GM12801 (cell line): ENCODE data around the gene SHROOM3.

Source experiments
- TF ChIP-seq, protein P1 (sequence below): IDR thresholded peaks from one replicate; pipeline ENCODE4 v1.5.1; 2011; ENCODE audit warnings: control low read depth; ENCODE audit not compliant: insufficient read length; ENCODE audit errors: extremely low read depth

SHROOM3 gene

DNA sequence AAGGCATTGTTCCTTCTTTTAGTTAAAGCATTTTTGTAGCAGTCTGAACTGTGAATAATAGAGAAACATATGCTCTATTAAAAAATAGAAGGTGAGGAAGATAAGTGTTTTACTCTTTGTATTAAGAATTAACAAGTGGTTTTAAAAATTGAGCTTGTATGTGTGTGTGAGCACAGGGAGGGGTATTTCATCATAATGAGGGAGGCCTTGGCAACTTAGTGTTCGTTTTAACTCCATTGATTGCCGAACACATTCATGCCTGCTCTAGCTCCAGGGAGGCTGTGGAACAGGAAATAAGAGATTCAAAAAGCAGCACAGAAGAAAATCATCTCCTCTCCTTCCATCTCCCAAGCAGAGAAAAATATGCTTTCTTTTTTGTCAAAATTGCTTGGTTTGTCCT lies 14.8 kb downstream of the SHROOM3 start:
- TF ChIP-seq, protein P1, sequence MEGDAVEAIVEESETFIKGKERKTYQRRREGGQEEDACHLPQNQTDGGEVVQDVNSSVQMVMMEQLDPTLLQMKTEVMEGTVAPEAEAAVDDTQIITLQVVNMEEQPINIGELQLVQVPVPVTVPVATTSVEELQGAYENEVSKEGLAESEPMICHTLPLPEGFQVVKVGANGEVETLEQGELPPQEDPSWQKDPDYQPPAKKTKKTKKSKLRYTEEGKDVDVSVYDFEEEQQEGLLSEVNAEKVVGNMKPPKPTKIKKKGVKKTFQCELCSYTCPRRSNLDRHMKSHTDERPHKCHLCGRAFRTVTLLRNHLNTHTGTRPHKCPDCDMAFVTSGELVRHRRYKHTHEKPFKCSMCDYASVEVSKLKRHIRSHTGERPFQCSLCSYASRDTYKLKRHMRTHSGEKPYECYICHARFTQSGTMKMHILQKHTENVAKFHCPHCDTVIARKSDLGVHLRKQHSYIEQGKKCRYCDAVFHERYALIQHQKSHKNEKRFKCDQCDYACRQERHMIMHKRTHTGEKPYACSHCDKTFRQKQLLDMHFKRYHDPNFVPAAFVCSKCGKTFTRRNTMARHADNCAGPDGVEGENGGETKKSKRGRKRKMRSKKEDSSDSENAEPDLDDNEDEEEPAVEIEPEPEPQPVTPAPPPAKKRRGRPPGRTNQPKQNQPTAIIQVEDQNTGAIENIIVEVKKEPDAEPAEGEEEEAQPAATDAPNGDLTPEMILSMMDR: no peak

DNA sequence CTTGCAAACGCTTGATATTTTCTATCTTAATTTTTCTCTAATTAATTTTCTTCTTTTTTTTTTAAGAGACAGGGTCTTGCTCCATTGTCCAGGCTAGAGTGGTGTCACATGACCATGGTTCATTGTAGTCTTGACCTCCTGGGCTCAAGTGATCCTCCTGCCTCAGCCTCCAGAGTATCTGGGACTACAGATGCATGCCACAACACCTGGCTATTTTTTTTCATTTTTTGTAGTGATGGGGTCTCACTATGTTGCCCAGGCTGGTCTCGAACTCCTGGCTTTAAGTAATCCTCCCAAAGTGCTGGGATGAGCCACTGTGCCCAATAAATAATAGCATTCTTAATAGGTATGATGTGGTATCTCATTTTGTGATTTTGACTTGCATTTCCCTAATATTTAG lies 18.2 kb downstream of the SHROOM3 start:
- TF ChIP-seq, protein P1: no peak

DNA sequence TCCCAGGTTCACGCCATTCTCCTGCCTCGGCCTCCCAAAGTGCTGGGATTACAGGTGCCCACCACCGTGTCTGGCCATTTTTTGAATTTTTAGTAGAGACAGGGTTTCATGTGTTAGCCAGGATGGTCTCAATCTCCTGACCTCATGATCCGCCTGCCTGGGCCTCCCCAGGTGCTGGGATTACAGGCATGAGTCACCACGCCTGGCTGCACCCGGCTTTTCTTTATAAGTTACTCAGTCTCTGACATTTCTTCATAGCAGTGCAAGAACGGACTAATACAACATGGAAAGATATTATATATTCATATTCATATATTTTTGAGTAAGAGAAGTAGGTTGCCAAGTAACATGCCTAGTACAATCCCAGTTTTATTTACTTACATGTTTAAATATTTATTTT lies 22.9 kb downstream of the SHROOM3 start:
- TF ChIP-seq, protein P1: no peak

DNA sequence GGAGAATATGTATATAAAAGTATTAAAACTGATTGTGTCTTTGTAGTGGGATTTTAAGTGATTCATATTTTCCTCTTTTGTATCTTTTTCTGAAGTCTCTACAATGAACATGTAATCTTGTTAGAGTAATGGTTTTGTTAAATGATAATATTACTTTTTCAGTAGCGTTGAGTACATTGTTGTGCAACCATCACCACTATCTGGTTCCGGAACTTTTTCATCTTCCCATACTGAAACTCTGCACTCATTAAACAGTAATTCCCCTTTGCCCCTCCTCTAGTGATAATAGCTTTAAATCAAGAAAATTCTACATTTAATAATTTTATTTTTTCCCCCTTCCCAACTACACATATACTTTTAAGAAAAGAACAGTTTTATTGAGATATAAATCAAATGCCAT lies 23.3 kb downstream of the SHROOM3 start:
- TF ChIP-seq, protein P1: no peak

DNA sequence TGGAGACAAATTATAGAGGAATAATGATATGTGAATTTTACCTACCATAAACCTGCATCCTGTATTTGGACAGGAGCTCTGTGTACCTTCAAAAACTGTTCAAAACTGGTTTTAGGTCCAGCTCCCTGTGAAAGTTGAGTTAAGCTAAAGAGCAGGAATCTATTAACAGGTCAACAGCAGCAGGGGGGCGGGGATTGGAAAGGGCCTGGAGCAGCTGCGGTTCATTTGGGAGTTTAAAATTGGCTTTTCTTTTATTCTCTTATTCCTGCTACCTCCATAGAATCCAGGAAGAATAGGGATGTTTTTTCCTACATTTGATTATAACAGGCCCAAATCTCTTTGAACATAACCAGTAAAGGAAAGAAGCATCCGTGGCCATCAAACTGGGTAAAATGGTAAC lies 23.8 kb downstream of the SHROOM3 start:
- TF ChIP-seq, protein P1: no peak

DNA sequence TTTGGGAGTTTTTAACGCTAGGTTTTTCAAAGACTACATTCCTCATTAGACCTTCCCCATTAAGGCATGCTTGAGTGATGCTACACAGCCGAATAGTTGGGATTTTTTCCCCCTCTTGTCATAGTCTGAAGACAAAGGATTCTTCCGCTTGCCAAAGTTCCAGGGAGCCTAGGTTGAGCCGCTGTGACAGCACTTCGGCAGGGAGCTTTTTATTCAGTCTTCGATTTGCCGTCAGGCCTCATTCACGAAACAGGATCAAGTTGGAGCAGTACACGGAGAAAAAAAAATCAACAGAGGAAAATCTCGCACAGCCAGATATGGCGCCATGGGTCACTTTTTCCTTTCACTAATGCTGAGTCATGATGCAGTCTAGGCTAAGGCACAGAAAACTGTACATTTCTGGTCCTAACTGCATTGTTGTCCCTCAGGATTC lies 24.3 kb downstream of the SHROOM3 start:
- TF ChIP-seq, protein P1: no peak

DNA sequence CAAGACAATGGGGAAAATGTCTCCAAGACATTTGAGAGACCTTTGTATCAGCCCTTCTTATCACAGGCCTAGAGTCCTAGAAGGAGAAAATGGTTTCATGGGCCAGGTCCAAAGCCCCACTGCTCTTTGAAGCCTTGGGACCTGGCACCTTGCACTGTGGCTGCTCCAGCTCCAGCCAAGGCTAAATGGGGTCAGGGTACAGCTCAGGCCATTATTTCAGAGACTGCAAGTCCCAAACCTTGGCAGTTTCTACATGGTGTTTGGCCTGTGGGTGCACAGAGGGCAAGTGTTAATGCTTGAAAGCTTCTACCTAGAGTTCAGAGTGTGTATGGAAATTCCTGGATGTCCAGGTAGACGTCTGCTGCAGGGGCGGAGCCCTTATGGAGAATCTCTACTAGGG lies 28.5 kb downstream of the SHROOM3 start:
- TF ChIP-seq, protein P1: no peak

DNA sequence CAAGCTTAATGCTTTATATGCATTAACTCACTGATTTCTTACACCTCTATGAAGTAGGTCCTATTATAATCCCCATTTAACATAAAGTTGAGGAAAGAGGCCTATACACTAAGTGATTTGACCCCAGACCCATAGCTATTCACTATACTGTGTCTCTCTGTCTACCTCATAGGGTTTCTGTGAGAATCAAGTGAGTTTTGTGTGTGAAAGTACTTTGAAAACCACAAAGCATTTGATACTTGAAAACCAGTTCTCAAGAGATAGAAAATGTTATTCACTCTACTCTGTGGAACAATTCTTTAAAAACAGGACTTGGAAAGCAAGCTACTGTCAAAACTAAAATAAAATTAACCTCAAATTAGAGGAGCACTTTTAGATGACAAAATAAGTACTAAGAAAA lies 35.0 kb downstream of the SHROOM3 start:
- TF ChIP-seq, protein P1: no peak
